Left hindlimb (tissue), 1 donor: Measurements from ENCODE around the gene ASPN.

ENCODE experiments used
- DNase-seq: peaks from one replicate; pipeline ENCODE4 v3.0.0-alpha.2; 2018

The ASPN gene

GRCh38 chr9:92407818-92408217, 74.5 kb downstream of the ASPN start:
- no peak for DNase-seq

GRCh38 chr9:92406477-92406876, 75.8 kb downstream of the ASPN start:
- no peak for DNase-seq
